ENCODE measurements around the gene SCLT1.

DNA sequence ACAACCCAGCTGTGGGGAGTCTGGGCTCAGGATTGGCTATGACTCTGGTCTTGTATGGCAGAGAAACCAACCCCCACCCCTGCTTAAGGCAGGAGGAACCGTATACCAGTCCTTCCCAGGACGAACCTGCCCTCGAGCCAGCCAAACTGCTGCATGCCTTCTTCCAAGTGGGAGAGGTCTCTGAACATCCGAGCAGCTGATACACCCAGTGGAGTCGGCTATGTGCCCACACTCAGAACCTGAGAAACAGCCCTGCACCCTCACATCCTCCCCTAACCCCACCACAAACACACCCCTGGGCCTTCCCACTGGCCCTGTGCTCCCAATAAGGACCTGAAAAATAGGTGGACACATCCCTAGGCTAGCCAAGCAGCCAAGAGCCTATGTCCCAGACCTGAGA is 24.4 kb upstream of the SCLT1 start:
- TF ChIP-seq CTCF (conservative IDR thresholded peaks at IDR 0.05): no peak
- TF ChIP-seq EZH2 (IDR thresholded peaks at IDR 0.05; ENCODE audit: low read depth): no peak

All from PC-9 (cell line).